Hindlimb muscle (tissue), 1 donor: ENCODE data around the gene CCDC141. TPM values are rescaled to one million over a fixed set of nuclear protein-coding genes. Genes with fewer than 3 reads are reported as not detected.

Source experiments
- DNase-seq: peaks from one replicate; pipeline ENCODE4 v3.0.0-alpha.2; 2013
- polyA plus RNA-seq: library from polyadenylated mRNA; unstranded; fragments of 120-200 nt; gene quantifications from one replicate; pipeline ENCODE4 v1.2.1, GENCODE V29; 2013; ENCODE audit not compliant: insufficient read length

CCDC141 gene
- polyA plus RNA-seq, 1 donor = 81.5 TPM

DNA sequence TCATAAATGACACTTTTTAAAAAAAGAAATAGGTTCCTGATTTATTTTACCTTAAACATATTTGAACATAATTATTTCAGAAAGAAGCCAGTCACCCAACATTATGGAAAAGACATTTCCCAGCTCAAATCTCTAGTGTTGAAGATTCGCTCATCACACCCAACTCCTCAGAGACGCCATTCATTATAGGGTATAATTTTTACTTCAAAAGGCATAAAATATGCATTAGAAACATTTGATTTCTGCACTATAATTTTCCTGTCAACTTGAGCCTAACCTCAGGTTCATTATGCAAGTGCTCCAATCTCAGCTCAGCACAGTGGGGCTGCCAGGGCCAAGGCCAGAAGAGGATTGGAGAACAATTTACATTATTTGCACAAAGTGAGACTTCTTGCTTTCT lies 183.9 kb downstream of the CCDC141 start:
- no peak for DNase-seq

DNA sequence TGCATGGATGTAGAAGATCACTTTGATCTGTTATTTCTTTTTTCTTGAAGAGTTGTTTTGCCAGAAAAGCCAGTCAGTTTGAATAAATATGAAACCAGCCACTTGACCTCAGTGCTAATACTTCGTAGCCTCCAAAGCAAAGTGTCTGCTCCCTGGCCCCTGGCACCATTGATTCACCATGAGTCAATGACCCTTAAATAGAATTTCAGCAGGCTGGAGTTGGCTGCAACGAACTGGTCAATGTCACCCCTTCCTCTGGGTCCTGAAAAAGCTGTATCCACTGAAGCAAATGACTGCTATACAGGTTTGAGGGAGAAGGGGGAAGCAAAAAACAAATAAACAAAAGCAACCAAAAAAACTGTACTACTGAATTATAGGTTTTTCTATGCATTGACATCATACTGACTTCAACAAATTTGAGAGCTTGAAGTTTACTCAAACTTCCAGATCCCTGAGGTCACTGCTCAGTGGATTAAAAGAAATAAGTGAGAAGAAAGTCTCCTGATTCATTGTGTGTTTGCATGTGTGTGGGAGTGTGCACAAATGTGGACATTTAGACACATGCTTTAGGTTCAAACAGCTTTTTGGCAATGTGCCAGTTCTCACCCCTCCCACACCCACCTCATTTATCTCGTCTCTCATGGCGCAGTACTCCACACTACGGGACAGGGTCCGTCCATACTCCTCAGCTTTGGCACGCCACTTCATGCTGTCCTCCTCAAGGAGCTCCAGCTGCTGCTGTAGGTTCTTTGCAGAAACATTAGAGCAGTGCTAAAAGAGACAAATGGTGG lies 184.6 kb downstream of the CCDC141 start:
- no peak for DNase-seq

DNA sequence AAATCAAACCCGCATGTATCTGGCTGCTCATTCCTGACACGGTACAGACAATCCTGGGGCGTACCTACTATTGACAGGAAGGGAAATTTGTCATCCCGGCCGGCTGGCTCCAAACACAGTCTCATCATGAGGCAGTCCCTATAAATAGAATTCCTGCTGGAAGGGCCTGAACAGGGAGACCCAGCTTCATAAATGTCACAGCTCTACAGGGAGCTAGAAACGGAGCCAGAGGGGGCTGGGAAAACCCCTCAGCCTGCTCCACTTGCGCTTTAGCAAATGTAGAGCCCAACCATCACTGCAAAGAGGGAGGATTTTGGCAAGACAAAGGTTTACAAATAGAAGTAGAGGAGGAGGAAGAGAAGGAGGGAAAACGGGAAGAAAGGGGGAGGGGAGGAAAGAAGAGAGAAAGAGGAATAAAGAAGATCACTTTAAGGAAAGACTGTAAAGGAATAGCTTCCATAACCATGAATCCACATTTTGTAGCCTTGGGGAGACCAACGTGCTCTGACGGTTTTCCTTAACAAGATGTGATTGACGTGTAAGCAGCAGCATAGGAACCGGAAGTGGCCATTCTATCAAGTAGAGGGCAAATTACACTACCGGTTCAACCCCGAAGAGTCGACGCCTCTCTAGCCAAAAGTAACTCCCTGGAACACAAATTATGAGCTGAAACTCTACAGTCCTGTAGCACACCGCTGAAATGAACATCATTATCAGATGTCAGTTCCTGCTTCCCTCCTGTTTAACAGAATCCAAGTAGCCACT lies 185.9 kb downstream of the CCDC141 start:
- peak; percentile 64 for DNase-seq

DNA sequence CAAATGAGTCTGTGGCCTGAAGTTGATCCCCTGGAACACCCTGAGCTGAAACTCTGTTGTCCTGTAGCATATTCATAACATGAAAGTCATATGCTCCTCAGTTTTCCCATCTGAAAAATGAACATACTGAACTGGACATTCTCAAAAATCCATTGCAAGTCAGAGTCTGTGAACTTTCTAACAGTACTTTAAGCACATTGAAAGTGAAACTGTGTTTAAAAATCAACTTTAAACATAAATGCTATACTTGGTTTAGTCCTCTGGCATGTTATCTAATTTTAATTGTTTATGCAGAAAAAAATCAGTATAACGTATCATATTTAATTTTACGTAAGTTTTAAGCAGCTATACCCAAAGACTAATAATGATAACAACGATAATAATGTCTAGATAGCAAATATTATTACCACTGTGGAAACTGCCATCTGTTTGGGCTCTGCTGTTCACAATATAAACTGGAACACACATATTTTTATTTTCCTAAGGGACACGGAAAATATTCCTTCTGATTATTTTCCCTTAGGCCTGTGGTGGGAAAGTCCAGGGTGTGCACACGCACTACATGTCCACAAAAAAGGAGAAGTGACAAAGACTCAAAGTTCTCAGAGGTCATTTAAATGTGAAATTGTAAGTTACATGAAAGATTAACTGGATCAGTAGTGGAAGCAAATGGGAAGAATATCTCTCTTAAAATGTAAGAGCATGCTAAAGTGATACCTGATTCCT lies 186.6 kb downstream of the CCDC141 start:
- DNase-seq = no peak

DNA sequence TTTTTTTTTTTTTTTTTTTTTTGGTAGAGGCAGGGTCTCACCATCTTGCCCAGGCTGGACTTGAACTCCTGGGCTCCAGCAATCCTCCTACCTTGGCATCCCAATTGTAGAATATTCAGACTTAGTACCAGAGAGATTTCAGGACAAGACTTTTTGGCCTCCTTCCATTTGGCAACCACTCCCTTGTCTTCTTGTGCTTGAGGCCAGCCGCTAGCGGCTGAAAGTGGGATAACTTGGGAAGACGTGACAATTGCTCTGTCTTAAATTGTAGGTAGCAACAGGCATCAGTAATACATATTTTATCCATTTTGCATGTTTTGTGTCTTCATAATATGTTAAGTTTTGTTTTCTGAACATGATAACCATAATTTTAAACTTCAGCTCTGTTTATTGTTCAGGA lies 189.4 kb downstream of the CCDC141 start:
- DNase-seq = no peak

DNA sequence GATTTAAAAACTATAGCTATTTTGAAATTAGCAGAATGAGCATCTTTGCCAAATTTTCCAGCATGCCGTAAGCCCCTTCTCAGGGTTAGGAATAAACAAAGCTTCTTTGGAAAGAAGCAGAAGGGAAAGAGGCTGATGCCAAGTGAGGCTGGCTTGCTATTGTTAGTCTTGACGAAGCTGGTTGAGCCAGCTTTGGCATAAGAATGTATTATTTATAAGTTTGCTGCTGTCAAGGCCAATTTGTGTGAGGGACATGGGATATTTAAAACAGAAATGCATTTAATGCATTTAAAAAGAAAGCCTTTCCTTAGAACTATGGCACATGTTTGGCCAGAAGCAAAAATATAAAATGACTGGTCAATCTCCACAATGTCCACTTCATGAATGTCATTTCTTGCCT lies 190.2 kb downstream of the CCDC141 start:
- DNase-seq = no peak

DNA sequence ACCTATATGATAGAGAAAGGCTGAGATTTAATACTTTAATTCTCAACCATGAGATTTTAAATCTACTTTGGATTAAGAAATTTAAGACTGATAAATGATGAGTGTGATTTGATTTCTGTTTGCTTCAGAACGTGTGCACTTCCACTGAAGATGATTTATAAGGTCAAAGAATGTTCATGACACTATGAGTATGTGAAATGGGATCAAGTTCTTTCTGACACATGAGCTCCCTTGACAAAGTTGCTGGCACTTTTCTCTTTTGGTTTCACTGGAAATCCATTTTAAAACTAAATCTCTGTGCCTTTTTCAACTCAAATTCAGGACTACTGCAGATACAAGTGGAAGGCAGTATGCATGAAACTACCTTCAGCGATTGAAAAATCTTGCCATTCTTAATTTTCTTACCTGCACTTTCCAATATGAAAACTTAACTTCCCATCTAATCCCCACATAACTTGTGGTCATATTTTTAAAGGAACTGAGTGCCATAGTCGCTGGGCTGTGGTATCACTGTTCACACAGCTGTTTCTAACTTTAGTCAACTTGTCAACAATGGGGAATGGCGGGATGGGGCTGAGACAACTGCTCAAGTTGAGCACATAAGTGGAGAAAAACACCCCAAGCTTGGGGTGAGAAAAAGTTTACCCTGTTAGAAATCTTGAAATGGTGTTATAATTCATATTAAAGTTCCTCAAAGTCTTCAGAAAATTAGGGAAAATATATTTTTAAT lies 190.9 kb downstream of the CCDC141 start:
- no peak for DNase-seq

DNA sequence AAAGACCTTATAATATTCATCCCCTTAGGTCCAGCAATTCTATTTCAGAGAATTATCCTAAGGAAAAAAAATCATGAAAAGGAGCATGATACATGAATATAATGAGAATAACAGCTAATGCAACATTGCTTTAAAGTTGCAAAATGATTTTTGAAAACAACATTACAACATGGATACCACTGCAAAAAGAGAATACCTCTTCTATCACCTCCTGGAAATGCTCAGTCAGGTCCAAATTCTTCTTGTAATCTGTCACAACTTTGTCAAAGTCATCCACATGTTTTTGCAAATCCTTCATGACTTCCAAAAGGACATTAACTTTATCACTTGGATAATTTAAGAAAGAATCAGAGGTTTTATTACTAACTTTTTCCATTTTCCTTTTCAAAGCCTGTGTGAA lies 194.8 kb downstream of the CCDC141 start:
- no peak for DNase-seq

DNA sequence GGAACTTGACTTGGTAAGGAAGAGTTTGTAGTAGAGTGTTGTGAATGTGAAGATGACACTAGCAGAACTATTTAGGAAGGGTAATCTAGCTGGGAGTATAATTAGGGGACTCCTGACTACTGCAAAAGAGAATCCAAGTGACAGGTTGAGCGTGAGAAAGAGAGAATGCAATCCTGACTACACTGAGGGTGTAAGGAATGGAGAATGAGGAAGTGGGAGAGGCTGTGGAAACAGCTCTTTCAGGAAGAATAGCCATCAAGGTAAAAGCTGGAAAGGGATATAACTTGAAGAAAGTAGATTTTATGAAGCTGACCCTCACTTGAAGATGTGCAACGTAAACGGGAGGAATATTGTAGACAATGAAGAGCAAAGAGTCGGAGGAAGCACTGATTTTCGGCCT lies 201.6 kb downstream of the CCDC141 start:
- DNase-seq = no peak

DNA sequence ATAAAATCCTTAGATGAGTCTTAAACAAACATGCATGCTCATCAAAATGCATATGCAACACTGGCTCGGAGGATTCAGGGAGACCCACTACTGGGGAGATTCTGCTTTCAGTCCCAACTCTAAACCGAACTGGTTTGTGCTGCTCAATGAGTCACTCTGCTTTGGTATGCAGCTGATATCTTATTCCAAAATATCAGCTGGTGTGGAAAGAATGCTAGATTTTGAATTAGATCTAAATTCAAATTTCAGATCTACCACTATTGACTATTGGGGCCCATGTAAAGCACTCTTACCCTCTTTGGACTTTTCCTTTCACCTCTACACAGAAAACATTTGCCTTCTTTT lies 203.5 kb downstream of the CCDC141 start:
- no peak for DNase-seq

DNA sequence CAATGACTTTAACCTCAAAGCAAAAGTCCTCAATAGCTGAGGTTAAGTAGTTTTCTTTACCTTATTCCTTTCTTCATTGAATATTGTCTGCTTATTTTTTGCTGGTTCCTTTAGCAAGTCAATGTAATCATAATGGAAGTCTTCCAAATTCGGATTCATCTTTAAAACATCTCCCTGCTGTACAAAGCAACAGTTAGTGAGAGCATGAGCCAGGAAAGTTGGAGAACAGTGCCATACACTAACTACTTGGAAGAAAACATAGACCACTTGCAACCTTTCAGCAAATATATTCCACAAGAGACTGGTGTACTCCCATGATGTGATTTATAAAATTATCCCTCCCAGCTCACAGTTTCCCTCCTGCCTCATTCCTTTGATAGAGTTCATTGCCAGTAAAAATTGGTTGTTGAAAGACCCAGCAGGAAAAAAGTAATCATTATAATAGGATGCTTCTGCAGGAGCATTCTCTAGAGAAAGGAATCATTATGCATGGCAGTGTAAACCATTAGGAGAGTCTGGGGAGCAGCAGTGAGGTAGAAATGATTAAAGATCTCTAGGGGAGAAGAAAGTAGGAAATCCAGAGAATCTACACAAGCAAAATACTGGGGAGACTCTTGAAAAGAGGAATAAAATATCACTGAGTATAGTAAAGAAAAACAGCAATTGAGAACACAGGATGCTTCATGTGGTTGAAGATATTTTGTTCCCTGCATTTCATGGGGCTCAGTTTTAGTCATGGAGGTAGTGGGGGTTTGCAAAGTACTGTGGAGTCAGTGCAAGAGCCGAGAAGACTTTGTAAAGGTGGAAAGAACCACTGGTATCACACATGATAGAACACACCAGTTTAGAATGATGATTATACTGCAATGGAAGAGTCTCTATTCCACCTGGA lies 204.1 kb downstream of the CCDC141 start:
- DNase-seq = peak; percentile 69

DNA sequence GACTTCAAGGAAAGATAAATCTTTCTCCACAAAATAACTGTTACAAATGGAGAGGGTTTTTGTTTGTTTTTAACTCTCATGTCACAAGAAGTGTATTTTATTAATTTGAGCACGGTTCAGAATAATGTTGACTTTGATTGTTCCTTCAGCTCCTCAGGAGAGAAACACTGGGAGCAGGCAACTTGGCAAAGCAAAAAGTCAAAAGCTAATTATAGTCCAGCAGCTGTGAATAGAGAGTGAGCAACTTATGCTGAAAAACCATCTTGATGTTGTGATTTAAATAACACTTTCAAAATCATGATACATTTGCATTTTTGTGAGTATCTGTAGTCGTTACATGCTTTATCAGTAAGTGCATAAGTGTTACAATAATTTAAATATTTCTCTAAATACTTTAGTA lies 205.2 kb downstream of the CCDC141 start:
- DNase-seq = no peak

DNA sequence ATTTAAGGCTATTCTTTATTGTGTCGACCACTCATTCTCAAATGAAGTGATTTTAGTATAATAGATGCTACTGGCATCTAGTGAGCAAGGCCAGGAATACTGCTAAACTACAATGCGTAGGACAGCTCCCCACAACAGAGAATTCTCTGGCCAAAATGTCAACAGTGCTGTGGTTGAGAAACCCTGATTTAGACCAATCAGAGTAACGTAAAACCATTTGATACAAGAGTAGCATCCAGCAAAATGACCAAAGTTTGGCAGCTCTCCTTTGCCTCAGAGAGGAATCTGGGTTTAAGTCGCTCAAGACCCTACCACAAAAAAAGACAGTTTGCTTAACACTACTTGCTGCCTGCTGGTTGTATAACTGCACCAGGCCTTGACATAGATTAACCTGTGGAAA lies 205.7 kb downstream of the CCDC141 start:
- DNase-seq = no peak

DNA sequence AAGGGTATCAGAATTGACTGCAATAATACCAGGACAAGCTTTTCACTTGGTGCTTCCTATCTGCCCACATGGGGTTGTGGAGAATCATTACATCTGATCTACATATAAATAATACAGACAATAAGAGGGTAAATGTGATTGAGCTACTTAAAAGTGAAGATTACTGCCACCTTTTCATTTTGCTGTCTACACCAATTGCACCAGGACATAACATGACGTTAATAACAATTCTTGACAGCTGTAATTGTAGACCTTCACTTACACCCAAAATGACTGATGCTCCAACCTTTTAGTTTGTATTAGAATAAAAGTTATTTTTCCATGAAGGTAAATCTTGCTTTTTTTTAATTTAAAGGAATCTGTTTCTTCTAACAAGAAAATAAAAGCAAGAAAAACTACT lies 206.2 kb downstream of the CCDC141 start:
- no peak for DNase-seq

DNA sequence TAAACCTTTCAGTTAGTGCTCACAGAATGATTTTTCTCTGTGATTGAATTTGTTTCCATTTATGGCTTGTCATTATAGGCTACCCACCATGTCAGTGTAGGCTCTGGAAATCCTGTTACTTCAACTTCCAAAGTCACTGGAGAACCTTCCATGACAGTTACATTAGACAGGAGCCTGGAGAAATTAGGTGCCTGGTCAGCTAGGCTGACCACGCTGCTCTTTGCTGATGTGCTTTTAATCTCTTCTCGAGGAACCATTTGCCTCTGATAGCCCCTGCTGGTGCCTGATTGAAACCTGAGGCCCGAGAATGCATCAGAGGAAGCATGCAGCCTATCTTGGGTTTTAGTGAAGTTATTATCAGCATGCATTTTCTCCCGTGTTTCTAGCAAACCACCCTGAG lies 213.1 kb downstream of the CCDC141 start:
- no peak for DNase-seq

DNA sequence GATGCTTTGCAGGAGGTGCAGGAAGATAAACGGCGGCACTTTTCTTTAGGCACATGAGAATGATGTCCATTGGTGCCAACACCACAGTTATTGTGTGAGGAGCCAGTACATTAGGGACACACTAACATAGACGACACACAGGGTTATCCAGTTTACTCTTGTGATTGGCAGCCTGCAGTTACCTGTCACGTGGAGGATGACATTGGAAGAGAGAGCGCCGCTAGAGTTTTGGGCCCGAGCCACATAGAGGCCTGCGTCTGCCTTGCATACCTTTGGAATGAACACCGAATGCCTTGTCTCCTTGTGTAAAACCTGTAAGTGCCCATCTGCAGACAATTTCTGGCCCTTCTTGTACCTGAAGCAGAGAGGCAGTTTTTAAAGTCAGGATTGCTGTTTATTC lies 215.9 kb downstream of the CCDC141 start:
- no peak for DNase-seq

DNA sequence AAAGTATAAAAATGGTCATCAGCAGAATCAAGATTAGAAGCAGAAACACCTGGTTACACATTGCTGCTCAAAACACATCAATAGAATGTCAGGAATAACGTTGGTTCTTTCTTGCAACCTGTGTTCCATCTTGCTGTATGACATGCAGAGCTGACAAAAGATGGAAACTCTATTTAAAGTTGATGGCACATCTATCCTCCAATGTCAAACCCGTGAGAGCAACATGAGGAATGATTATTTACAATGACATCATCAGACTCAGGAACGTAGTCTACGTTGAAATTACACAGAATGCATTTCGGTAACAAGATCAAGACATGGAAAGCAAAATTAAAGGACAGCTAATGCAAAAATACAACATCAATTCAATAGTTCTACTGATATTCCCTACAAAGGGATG lies 216.6 kb downstream of the CCDC141 start:
- no peak for DNase-seq

DNA sequence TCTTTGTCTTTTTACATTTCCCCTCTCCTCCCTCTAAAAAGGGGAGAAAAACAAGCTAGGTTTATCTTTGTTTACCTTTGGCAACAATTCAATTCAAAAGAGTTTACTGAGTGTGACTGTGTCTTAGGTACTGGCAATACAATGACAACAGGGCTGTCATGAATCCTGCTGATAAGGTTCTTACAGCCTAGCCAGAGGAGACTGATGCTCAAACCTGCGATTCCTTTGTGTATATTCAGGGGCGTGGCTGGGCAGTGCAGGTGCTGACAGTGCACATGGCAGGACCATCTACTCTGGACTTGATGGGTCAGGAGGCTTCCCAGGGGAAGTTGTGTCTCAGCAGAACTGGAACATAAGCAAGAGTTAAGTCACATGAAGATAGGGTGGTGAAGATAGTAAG lies 219.5 kb downstream of the CCDC141 start:
- DNase-seq = no peak

DNA sequence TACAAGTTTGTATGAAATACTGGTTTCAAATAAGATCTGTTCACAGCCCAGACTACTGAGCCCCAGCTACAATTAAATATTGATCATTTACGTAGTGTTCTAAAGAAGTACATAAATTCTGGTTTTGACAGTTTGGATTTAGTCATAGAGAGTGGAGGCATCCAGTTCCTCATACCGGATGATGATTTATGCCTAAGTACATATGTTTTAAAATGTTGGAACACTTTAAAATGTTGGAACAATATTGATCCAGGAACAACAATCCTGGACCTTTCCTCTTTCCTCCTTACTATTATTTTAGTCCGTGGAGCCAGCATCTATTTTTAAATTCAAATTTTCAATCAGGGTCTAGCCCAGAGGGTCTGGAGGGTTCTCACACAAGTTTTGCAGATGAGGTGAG lies 220.0 kb downstream of the CCDC141 start:
- no peak for DNase-seq

DNA sequence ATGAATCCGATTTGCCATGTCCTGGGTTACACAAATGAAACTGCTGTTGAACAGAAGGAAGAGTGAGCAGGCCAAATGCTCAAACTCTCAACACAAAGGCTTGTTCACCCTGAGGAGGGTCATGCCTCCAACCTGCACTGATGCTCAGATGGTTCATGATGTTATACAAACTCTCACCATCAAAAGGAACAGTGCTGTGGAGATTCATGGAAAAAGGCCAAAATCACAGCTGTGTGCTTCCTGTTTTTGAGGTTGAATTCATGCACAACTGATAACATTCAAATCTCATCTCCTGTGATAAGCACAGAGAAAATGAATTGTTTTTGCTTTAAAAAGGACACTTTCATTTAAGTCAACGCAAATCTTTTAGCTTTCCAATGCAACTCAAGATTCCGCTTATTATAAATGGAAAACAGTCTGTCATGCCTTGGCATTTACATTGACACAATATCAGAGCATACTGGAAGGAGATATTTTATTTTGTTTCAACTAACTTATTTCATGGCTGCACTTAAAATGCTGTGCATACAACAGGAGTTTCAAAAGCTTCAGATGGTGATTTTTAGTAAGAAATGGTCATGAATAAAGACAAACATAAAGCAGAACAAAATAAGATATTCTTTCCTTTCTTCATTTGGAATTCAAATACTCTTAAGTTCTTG lies 220.5 kb downstream of the CCDC141 start:
- DNase-seq = no peak

DNA sequence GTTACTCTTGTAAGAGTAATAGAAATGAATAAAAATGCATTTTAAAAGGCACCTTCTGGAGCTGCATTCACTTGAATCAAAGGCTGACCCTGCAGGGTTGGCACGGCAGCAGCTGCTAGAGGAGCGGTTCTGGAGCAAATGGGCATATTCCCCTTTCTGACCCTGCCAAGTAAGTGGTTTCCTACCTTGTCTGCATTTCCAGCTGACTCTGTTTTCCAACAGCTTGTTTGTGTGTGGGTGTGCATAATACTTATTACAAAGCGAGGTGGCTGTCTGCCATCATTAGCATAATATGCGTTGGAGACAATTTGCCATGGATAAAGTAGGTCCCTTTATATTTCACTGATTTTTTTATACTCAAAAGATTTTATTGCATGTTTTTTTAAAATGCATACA lies 221.5 kb downstream of the CCDC141 start:
- DNase-seq = no peak
